AG09309 (cell line): ENCODE measurements around the gene C18orf63.

Experiments used
- DNase-seq: peaks from one replicate; pipeline ENCODE4 v3.0.0-alpha.2; 2010; ENCODE audit warnings: low read depth
- H3K4me3 ChIP-seq: 2 replicates; pipeline ENCODE4 v1.5.1; 2011; ENCODE audit warnings: mild to moderate bottlenecking, low read depth, low read length, moderate library complexity; ENCODE audit not compliant: control insufficient read depth
- TF ChIP-seq, protein P1 (sequence below): IDR thresholded peaks from 2 replicates; pipeline ENCODE4 v1.5.1; 2011; ENCODE audit warnings: mild to moderate bottlenecking, low read depth, low read length, inconsistent platforms; ENCODE audit not compliant: insufficient read depth, control insufficient read depth; ENCODE audit errors: missing control alignments

Gene C18orf63

DNA sequence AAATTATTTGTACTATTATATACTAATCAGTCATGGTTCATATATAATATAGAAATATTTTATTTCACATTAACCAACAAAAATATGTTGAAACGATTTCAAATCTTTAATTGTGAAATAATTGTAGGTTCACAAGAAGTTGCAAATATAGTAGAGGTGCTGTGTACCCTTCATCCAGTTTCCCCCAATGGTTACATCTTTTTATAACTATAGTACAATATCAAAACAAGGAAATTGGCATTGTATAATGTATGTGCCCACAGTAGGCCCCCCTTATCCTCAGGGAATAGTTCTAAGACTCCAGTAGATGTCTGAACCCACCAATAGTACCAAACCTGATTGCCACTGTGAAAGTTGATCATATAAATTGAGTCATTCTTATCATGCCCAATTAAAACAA is 16.5 kb upstream of the C18orf63 start:
- DNase-seq = no peak
- TF ChIP-seq, protein P1, sequence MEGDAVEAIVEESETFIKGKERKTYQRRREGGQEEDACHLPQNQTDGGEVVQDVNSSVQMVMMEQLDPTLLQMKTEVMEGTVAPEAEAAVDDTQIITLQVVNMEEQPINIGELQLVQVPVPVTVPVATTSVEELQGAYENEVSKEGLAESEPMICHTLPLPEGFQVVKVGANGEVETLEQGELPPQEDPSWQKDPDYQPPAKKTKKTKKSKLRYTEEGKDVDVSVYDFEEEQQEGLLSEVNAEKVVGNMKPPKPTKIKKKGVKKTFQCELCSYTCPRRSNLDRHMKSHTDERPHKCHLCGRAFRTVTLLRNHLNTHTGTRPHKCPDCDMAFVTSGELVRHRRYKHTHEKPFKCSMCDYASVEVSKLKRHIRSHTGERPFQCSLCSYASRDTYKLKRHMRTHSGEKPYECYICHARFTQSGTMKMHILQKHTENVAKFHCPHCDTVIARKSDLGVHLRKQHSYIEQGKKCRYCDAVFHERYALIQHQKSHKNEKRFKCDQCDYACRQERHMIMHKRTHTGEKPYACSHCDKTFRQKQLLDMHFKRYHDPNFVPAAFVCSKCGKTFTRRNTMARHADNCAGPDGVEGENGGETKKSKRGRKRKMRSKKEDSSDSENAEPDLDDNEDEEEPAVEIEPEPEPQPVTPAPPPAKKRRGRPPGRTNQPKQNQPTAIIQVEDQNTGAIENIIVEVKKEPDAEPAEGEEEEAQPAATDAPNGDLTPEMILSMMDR = no peak
- H3K4me3 ChIP-seq = no peak overlapping the region

DNA sequence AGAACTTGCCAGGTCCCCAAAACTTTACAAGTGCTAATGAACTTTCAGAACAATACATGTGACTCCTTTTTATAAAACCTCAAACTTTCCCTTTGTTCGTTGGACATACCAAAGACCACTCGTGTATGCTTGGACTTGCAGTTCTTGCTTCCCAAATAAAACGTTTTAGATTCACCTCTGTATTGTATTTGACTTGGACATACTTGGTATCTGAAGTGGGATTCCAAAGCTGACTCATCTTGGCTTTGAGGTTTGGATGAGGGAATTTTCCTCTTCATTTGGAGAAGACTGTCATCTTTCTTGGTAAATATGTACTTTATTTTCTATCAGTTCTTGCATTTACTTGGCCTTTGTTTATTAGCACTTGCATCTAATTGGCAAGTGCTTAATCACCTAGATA is 15.9 kb upstream of the C18orf63 start:
- no peak overlapping the region for H3K4me3 ChIP-seq
- TF ChIP-seq, protein P1 = no peak
- no peak for DNase-seq

GRCh38 chr18:74303306-74303705 is 12.3 kb upstream of the C18orf63 start:
- TF ChIP-seq, protein P1 = no peak
- DNase-seq = no peak
- H3K4me3 ChIP-seq = no peak overlapping the region

DNA sequence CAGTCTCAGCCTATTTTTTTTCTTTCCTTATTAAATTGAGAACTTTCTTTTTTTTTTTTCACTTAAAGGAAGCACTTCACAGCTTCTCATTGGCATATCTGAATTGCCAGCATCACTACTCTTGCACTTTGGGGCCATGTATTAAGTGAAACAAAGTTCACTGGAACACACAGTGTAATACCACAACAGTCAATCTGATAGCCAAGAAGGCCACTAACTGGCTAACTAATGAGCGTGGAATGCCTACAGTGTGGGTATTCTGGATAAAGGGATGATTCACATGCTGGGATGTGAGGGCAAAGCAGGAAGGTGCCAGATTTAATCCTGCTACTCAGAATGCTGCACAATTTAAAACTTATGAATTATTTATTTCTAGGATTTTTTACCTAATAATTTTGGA is 11.7 kb upstream of the C18orf63 start:
- TF ChIP-seq, protein P1 = no peak
- no peak for DNase-seq
- no peak overlapping the region for H3K4me3 ChIP-seq

DNA sequence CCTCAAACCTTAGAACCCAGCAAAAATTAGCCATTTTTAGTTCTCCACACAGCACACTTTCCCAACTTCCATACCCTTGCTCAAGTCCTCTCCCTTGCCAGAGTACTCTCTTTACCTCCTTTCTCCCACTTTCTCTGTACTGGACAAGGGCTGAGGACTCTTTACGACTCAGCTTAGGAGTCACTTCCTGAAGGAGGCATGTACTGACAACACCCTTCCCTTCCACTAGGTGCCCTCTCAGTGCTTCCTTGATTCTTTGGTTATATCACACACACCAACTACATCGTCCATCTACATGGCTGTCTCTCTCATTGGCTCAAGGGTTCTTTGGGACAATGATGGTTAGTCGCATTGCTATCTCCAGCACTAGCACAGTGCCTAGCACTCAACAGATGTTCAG is 5.2 kb upstream of the C18orf63 start:
- no peak for DNase-seq
- no peak overlapping the region for H3K4me3 ChIP-seq
- TF ChIP-seq, protein P1 = peak; percentile 64

GRCh38 chr18:74311000-74311399 is 4.6 kb upstream of the C18orf63 start:
- TF ChIP-seq, protein P1 = no peak
- no peak for DNase-seq
- H3K4me3 ChIP-seq = no peak overlapping the region
